ENCODE measurements around the gene AGER. TPM values are rescaled to one million over a fixed set of nuclear protein-coding genes. Genes with fewer than 3 reads are reported as not detected.

Gene AGER
- total RNA-seq, result 28.5 and 29.9 TPM in 2 replicates
- long read RNA-seq, partial matches to known transcripts, result 1 of 3 reads
- long read RNA-seq, other reads (novel, unspliced or antisense), result 1 of 3 reads

DNA sequence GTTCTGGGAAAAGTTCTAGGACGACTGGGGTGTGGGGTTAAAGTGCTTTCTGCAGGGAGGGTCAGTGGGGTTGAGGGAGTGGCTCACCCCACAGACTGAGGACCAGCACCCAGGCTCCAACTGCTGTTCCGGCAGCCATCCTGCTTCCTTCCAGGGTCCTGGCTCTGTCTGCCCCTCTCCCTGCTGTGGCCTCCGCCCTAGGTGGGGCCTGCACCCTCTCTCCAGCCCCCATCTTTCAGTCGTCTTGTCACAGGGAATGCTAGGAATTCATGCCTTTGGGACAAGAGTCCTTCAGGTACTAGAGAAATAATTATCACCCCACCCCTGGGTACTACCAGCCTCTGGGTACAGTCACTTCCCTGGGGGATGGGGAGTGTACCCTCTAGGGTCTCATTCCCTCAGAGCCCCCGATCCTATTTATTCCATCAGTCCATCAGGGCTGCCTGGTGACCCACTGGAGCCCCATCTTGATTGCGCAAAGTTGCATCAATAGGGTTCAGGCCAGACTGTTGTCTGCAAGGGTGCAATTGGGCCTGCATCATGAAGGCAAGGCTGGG is at the start of gene AGER:
AGER (minus strand) TSS at position 170 of the 557 bp plus-strand sequence; CDS start at position 139, 31 bp downstream.
- Mint-ChIP-seq H3K4me3 (ENCODE audit: low read depth) (no peak within 1 kb of the TSS), H3K27ac (no peak within 1 kb of the TSS), H3K9me3 (ENCODE audit: low read depth) (no peaks in the 10 kb centered on the region), H3K4me1 (ENCODE audit: low read depth) (peaks cover 41% of the 10 kb centered on the region), H3K27me3 (no peaks in the 10 kb centered on the region), H3K36me3 (ENCODE audit: insufficient read depth) (peaks cover 24% of the 10 kb centered on the region)
- no peak for DNase-seq (ENCODE audit: low spot score, unreplicated experiment)
- TF ChIP-seq, protein P1, sequence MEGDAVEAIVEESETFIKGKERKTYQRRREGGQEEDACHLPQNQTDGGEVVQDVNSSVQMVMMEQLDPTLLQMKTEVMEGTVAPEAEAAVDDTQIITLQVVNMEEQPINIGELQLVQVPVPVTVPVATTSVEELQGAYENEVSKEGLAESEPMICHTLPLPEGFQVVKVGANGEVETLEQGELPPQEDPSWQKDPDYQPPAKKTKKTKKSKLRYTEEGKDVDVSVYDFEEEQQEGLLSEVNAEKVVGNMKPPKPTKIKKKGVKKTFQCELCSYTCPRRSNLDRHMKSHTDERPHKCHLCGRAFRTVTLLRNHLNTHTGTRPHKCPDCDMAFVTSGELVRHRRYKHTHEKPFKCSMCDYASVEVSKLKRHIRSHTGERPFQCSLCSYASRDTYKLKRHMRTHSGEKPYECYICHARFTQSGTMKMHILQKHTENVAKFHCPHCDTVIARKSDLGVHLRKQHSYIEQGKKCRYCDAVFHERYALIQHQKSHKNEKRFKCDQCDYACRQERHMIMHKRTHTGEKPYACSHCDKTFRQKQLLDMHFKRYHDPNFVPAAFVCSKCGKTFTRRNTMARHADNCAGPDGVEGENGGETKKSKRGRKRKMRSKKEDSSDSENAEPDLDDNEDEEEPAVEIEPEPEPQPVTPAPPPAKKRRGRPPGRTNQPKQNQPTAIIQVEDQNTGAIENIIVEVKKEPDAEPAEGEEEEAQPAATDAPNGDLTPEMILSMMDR (IDR thresholded peaks at IDR 0.05; ENCODE audit: unreplicated experiment), result no peak

DNA sequence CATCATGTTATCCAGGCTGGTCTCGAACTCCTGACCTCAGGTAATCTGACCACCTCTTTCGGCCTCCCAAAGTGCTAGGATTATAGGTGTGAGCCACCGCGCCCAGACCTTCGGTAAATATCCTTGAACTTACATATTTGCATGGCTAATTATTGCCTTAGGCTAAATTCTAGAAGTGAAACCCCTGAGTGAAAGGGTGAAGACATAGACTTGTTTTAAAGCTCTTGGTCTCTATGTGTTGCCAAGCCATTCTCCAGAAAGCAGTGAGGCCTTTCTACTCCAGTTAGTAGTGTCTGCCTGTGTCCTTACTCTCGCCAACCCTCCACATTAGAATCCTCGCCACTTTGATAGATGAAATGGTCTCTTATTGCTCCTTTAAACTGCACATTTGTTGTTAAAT is 42.4 kb upstream of the AGER start:
- H3K27me3 Mint-ChIP-seq, result peaks cover 20% of the 10 kb centered on the region

DNA sequence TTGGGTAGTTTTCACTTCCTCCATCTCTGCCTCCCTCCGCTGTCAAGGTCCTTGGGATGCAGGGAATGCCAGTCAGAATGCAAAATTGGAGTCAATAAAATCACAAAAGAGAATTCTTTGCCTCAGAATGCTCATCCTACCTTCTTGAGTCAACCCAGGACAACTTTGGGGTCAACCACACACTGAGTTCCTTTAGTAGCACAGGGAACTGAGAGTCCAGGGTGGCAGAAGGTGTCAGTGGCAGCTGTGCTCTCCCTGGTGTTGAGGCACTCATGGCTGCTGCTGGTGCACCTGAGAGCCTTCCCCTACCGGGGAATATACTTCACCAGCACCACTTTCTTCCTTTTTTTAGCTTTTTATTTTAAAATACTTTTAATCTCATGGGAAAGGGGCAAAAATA is 40.6 kb upstream of the AGER start:
- H3K4me3 Mint-ChIP-seq (ENCODE audit: low read depth), result no peak overlapping the region
- H3K27ac Mint-ChIP-seq, result no peak overlapping the region
- TF ChIP-seq, protein P1 (IDR thresholded peaks at IDR 0.05; ENCODE audit: unreplicated experiment), result no peak
- H3K36me3 Mint-ChIP-seq (ENCODE audit: insufficient read depth), result no peaks in the 10 kb centered on the region
- DNase-seq (ENCODE audit: low spot score, unreplicated experiment), result no peak
- no peaks in the 10 kb centered on the region for H3K4me1 Mint-ChIP-seq (ENCODE audit: low read depth)
- H3K9me3 Mint-ChIP-seq (ENCODE audit: low read depth), result no peaks in the 10 kb centered on the region
- H3K27me3 Mint-ChIP-seq, result peaks cover 24% of the 10 kb centered on the region

More for the DNA sequence above, 42.4 kb upstream of the AGER start:
- no peaks in the 10 kb centered on the region for H3K36me3 Mint-ChIP-seq (ENCODE audit: insufficient read depth)
- DNase-seq (ENCODE audit: low spot score, unreplicated experiment), result no peak
- no peak overlapping the region for H3K4me3 Mint-ChIP-seq (ENCODE audit: low read depth)
- TF ChIP-seq, protein P1 (IDR thresholded peaks at IDR 0.05; ENCODE audit: unreplicated experiment), result no peak
- H3K27ac Mint-ChIP-seq, result no peak overlapping the region
- H3K4me1 Mint-ChIP-seq (ENCODE audit: low read depth), result no peaks in the 10 kb centered on the region
- H3K9me3 Mint-ChIP-seq (ENCODE audit: low read depth), result no peaks in the 10 kb centered on the region

DNA sequence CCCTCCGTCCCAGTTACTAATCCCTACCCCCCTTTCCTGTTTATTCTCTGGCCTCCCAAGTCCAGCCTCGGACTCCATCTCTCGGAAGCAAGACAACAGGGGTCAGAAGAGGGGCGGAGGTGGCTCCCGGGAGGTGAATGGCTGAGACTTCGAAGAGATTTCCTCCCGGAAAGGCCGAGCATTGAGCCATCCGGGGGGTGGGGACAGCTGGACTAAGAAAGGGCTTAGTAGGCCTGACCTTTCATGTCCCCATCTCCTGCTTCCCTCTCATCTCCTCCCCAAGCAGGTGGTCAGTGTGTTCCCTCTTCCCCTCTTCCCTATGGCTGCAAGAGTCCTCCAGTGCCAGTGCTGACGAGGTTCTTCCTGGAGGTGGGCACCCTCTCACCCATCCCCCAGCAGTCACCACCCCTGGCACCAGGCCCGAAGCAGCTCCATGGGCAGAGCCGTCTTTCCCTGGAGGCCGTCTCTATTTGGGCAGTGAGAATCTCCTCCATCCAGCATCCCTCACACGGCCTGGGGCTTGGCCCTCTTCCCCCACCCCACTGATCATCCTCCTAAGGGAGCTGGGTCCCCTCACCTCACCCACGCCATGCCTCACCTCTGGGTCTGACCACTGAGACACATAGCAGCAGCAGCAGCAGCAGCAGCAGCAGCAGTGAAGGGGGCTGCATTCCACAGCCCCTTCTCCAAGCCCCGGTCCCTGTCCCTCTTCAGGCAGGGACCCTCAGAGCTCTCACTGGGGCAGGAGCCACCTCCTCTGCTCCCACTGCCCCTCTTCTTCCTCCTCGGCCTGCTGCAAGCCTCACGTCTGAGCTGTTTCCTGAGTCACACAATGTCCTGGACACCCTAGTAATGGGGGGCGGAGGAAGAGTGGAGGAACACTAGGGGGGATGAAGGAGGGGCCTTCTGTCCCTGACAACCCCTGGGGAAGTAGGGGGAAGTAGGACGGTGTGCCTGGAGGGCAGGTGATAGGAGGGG is 39.5 kb upstream of the AGER start, which contains the start of gene NOTCH4:
NOTCH4 (minus strand) TSS at position 810 of the 978 bp plus-strand sequence; CDS start at position 671, 139 bp downstream.
- Mint-ChIP-seq H3K27ac (peak within 1 kb of the TSS; percentile 67), H3K36me3 (ENCODE audit: insufficient read depth) (no peaks in the 10 kb centered on the region)

More for the DNA sequence above, 39.5 kb upstream of the AGER start, which contains the start of gene NOTCH4:
- no peaks in the 10 kb centered on the region for H3K9me3 Mint-ChIP-seq (ENCODE audit: low read depth)
- no peak within 1 kb of the TSS for H3K4me3 Mint-ChIP-seq (ENCODE audit: low read depth)
- peaks cover 30% of the 10 kb centered on the region for H3K27me3 Mint-ChIP-seq
- no peaks in the 10 kb centered on the region for H3K4me1 Mint-ChIP-seq (ENCODE audit: low read depth)
- TF ChIP-seq, protein P1 (IDR thresholded peaks at IDR 0.05; ENCODE audit: unreplicated experiment), result no peak
- DNase-seq (ENCODE audit: low spot score, unreplicated experiment), result no peak

Measured in progenitor cell of endocrine pancreas (in vitro differentiated cells).